ENCODE results near the gene FASTKD2.
A peak's percentile ranks its signal among the peaks of the same experiment; 100 is the strongest.

The FASTKD2 gene

DNA sequence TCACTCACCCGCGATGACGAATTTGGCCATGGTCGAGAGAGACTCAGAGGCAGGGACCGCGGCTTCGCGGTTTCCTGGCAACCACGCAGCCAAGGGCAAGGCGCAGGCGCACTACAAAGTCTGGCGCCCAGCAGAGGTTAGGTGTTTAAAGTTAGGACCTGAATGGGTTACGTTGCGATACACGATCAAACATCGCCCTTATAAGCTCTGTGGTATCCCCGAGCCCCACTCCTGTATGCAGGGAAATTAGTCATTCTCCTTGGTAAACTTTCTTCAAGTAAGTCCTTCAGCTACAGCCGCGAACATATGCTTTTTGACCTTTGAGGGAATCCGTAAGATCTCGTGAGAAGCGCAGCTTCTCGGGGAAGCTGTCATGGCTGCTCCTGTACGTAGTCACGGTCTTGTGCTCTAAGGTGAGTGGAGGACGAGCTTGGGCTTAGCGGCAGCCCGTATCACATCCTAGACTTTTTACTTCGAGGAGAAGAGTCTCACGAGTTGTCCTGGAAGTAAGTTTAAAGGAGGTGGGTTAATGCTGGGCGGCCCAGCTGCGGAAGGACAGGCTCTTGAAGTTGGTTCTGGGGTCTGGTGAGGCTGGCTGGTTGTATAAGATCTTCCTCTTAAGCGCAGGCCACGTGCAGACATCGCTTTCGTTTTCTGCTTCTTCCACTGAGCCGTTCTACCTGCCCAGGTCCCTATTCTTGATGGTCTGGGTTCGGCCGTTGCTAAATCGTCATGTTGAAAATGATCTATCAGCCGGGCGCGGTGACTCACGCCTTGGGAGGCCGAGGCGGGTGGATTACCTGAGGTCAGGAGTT is at the start of gene FASTKD2, which contains the start of gene MDH1B:
FASTKD2 (plus strand) TSS at position 365 of the 815 bp plus-strand sequence. CDS start 1,088 bp downstream, outside the sequence.
MDH1B (minus strand) TSS at position 87 of the 815 bp plus-strand sequence; CDS start at position 30, 57 bp downstream.
- H3K36me3 ChIP-seq (replicated peaks; ENCODE audit: insufficient read depth, low read length): no peaks in the 10 kb centered on the region
- peak; percentile 91 for DNase-seq
- peak within 1 kb of the TSS; percentile 55 for H3K4me2 ChIP-seq (ENCODE audit: low read depth, low read length)
- 0 out of 2 replicates have a peak, but pooled peaks cover 11% of the 10 kb centered on the region for H3K4me1 ChIP-seq (ENCODE audit: low read length)
- no peaks in the 10 kb centered on the region for H4K20me1 ChIP-seq (ENCODE audit: insufficient read depth, low read length)
- H2AFZ ChIP-seq (ENCODE audit: low read length): peak within 1 kb of the TSS; percentile 96
- H3K79me2 ChIP-seq (ENCODE audit: low read length): peaks cover 34% of the 10 kb centered on the region
- peak within 1 kb of the TSS; percentile 92 for H3K4me3 ChIP-seq (ENCODE audit: low read length)
- H3K27ac ChIP-seq (ENCODE audit: low read length): peak within 1 kb of the TSS; percentile 81
- H3K9ac ChIP-seq (ENCODE audit: low read length): peak within 1 kb of the TSS; percentile 96
- H3K9me2 ChIP-seq (replicated peaks; ENCODE audit: insufficient read depth, low read length): no peaks in the 10 kb centered on the region
- H3F3A ChIP-seq (ENCODE audit: insufficient read depth, low read length): no peaks in the 10 kb centered on the region
- TF ChIP-seq EZH2 (optimal IDR thresholded peaks at IDR 0.05; ENCODE audit: low read depth, low read length) (no peak), EZH2phosphoT487 (IDR thresholded peaks at IDR 0.05; ENCODE audit: low read length) (no peak)
- TF ChIP-seq, protein P1, sequence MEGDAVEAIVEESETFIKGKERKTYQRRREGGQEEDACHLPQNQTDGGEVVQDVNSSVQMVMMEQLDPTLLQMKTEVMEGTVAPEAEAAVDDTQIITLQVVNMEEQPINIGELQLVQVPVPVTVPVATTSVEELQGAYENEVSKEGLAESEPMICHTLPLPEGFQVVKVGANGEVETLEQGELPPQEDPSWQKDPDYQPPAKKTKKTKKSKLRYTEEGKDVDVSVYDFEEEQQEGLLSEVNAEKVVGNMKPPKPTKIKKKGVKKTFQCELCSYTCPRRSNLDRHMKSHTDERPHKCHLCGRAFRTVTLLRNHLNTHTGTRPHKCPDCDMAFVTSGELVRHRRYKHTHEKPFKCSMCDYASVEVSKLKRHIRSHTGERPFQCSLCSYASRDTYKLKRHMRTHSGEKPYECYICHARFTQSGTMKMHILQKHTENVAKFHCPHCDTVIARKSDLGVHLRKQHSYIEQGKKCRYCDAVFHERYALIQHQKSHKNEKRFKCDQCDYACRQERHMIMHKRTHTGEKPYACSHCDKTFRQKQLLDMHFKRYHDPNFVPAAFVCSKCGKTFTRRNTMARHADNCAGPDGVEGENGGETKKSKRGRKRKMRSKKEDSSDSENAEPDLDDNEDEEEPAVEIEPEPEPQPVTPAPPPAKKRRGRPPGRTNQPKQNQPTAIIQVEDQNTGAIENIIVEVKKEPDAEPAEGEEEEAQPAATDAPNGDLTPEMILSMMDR (IDR thresholded peaks at IDR 0.05; ENCODE audit: low read length): no peak
- H3K27me3 ChIP-seq (replicated peaks; ENCODE audit: insufficient read depth, low read length): peaks cover 19% of the 10 kb centered on the region
- no peaks in the 10 kb centered on the region for H3K9me3 ChIP-seq (replicated peaks; ENCODE audit: insufficient read depth, low read length)

DNA sequence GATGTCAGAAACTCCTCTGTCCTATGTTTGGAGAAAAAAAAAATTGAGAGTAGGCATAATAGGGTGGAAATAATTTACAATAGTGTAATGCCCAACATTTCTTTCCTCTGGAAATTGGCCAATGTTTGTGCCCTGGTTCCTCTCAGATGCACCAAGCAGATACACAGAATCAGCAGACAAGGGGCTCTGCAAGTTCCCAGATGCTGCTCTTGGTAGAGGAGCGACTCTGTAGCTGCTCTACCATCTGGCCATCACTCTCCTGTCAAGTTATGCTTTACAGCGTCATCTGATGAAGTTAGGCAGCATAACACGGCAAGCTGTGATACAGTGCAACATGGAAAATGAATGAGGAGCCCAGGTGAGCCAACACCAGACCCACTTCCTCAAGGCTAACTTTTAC is 48.8 kb upstream of the FASTKD2 start:
- no peaks in the 10 kb centered on the region for H3K9me3 ChIP-seq (replicated peaks; ENCODE audit: insufficient read depth, low read length)
- H4K20me1 ChIP-seq (ENCODE audit: insufficient read depth, low read length): no peaks in the 10 kb centered on the region
- H2AFZ ChIP-seq (ENCODE audit: low read length): no peak overlapping the region
- no peaks in the 10 kb centered on the region for H3K79me2 ChIP-seq (ENCODE audit: low read length)
- no peaks in the 10 kb centered on the region for H3K27me3 ChIP-seq (replicated peaks; ENCODE audit: insufficient read depth, low read length)
- TF ChIP-seq EZH2phosphoT487 (IDR thresholded peaks at IDR 0.05; ENCODE audit: low read length): no peak
- TF ChIP-seq EZH2 (optimal IDR thresholded peaks at IDR 0.05; ENCODE audit: low read depth, low read length): no peak
- TF ChIP-seq, protein P1 (IDR thresholded peaks at IDR 0.05; ENCODE audit: low read length): no peak
- no peak overlapping the region for H3K4me3 ChIP-seq (ENCODE audit: low read length)
- H3K9ac ChIP-seq (ENCODE audit: low read length): no peak overlapping the region
- H3K4me1 ChIP-seq (ENCODE audit: low read length): peaks cover 3% of the 10 kb centered on the region; the same call in 1 of the 2 replicates
- H3K9me2 ChIP-seq (replicated peaks; ENCODE audit: insufficient read depth, low read length): no peaks in the 10 kb centered on the region
- no peak overlapping the region for H3K27ac ChIP-seq (ENCODE audit: low read length)
- H3K36me3 ChIP-seq (replicated peaks; ENCODE audit: insufficient read depth, low read length): no peaks in the 10 kb centered on the region
- H3F3A ChIP-seq (ENCODE audit: insufficient read depth, low read length): no peaks in the 10 kb centered on the region; the same call in 1 of the 2 replicates
- no peak for DNase-seq
- H3K4me2 ChIP-seq (ENCODE audit: low read depth, low read length): no peak overlapping the region

DNA sequence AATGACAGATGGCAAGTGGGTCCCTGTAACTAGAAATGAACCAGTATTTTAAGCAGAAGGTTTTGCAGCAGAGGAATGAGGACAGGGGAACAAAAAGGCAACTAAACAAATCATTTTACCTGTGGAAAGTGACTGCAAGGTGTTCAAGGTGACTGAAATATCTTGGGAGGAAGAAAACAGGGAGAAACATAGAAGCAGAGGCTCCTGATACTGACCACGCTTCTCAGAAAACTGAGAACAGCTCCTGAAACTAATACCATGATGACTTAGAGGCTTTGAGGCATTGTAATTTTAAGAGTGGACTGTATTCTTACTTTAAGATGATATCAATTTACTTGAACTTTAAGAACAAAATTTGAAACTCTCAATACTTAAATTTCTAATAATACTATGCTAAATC is 47.1 kb upstream of the FASTKD2 start, which contains the start of gene DYTN:
DYTN (minus strand) TSS at position 101 of the 400 bp plus-strand sequence. CDS start 117 bp downstream, outside the sequence.
- Histone ChIP-seq H3K9ac (ENCODE audit: low read length) (no peak within 1 kb of the TSS), H3K9me2 (replicated peaks; ENCODE audit: insufficient read depth, low read length) (no peaks in the 10 kb centered on the region), H3K79me2 (ENCODE audit: low read length) (no peaks in the 10 kb centered on the region), H3K4me2 (ENCODE audit: low read depth, low read length) (peak within 1 kb of the TSS; percentile 1; the same call in 1 of the 2 replicates), H3F3A (ENCODE audit: insufficient read depth, low read length) (no peaks in the 10 kb centered on the region; the same call in 1 of the 2 replicates), H3K4me1 (ENCODE audit: low read length) (peaks cover 3% of the 10 kb centered on the region; the same call in 1 of the 2 replicates), H3K9me3 (replicated peaks; ENCODE audit: insufficient read depth, low read length) (no peaks in the 10 kb centered on the region), H3K27me3 (replicated peaks; ENCODE audit: insufficient read depth, low read length) (no peaks in the 10 kb centered on the region), H3K27ac (ENCODE audit: low read length) (no peak within 1 kb of the TSS), H4K20me1 (ENCODE audit: insufficient read depth, low read length) (no peaks in the 10 kb centered on the region), H3K36me3 (replicated peaks; ENCODE audit: insufficient read depth, low read length) (no peaks in the 10 kb centered on the region), H3K4me3 (ENCODE audit: low read length) (no peak within 1 kb of the TSS), H2AFZ (ENCODE audit: low read length) (no peak within 1 kb of the TSS)
- no peak for DNase-seq
- TF ChIP-seq EZH2 (optimal IDR thresholded peaks at IDR 0.05; ENCODE audit: low read depth, low read length) (no peak), EZH2phosphoT487 (IDR thresholded peaks at IDR 0.05; ENCODE audit: low read length) (no peak)
- TF ChIP-seq, protein P1 (IDR thresholded peaks at IDR 0.05; ENCODE audit: low read length): no peak
